Stimulated activated CD8-positive, alpha-beta memory T cell treated with anti-CD3 and anti-CD28 coated beads, Interleukin-12 subunit alpha, Interleukin-12 subunit beta, amount 100 ng/mL, for 4 hours (primary cell): ENCODE results near the gene SIRT4.
A peak's percentile ranks its signal among the peaks of the same experiment; 100 is the strongest.
"Not testable (repeated sequence)": the region's sequence is repeated elsewhere in the genome, so short reads cannot be mapped to it uniquely, and the experiment has no call there.

Experiments
- DNase-seq: peaks from one replicate; pipeline ENCODE4 v3.0.0-alpha.2; 2020; ENCODE audit warnings: low read depth

SIRT4 gene

DNA sequence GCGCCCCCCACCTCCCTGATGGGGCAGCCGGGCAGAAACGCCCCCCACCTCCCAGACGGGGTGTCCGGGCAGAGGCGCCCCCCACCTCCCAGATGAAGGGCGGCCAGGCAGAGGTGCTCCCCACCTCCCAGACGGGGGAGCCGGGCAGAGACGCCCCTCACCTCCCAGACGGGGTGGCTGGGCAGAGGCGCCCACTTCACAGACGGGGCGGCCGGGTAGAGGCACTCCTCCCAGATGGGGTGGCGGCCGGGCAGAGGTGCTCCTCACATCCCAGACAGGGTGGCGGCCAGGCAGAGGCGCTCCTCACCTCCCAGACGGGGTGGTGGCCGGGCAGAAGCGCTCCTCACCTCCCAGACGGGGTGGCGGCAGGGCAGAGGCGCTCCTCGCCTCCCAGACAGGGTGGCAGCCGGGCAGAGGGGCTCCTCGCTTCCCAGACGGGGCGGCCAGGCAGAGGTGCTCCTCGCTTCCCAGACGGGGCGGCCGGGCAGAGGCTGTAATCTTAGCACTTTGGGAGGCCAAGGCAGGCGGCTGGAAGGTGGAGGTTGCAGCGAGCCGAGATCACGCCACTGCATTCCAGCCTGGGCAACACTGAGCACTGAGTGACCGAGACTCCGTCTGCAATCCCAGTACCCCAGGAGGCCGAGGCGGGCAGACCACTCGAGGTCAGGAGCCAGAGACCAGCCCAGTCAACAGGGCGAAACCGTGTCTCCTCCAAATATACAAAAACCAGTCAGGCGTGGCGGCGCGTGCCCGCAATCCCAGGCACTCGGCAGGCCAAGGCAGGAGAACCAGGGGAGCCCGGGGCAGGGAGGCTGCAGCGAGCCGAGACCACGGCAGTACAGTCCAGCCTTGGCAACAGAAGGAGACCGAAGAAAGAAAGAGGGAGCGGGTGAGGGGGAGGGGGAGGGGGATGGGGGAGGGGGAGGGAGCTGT lies 23.7 kb upstream of the SIRT4 start:
- DNase-seq: no peak

DNA sequence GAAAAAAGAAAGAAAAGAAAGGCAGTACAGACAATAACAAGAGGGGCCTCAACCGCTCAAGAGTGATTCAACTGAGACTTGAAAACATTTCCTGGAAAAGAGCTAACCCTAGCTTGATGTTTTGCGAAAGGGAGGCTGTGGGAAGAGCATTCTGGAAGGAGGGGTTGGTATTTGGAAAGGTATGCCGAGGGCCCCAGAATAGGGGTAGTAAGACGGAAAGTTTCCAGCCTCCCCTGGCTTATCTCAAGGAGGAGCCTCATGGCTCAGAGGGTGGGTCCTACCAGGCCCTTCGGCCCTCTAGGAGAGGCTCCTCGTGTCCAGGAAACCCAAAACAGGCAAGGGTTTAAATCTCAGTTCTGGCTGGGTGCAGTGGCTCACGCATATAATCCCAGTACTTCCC lies 18.8 kb upstream of the SIRT4 start:
- no peak for DNase-seq

DNA sequence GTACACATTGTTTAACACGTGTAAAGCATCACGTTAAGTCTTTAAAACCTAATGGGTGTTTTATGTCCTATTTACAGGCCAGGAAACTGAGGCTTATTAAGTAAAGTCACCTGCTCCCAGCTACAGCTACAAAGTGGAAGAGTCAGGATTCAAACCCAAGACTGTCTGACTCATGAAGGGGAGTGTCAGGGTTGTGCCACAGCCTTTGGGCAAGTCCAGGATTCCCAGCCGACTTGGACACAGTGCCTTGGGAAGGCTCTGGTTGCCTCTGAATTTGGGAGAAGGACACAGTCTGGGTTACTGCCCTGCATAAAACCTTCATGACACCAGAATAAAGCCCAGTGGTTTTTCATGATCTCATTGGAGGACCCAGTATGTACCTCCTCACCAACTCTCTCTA lies 17.7 kb upstream of the SIRT4 start:
- DNase-seq: no peak

DNA sequence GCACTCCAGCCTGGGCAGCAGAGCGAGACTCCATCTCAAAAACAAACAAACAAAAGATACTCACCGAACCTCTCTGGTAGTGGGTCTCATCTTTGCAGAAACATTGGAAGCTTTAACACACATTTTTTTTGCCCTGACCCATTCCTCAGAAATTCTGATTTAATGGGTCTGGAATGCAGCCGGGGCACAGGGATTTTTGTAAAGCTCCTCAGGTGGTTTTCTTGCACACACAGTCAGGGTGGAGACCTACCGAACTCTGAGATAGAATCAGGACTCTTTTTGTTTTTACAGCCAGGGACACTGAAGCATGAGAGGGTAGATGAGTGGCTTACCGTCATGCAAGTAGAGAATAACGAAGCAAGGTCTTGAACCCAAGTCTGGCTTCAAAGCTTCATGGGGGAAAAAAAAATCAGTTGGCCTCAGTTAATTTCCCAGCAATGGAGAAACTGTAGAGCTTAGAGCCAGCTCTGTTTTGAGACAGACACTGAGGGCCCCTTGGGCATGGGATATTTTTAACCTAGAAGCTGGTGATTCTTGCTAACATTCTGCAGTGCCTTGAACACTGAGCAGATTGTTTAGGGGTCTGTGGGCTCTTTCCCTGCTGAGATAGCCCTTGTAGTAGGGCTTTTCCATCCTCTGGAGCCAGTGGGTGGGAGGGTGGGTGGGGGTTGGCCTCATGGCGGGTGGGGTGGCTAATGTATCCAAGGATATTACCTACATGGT lies 15.2 kb upstream of the SIRT4 start:
- no peak for DNase-seq

DNA sequence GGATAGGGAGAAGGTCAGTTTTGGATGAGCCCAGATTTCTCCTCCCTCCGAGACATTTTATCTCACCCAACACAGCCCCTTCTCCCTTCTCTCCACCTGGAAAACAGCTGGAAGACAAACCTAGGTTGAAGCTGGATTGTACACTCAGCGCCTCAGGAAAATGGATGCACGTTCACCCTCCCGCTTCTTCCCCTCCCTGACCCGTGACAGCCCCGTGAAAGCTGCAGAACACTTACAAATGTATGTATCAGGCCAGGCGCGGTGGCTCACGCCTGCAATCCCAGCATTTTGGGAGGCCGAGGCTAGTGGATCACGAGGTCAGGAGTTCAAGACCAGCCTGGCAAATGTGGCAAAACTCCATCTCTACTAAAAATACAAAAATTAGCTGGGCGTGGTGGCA lies 14.6 kb upstream of the SIRT4 start:
- no peak for DNase-seq

DNA sequence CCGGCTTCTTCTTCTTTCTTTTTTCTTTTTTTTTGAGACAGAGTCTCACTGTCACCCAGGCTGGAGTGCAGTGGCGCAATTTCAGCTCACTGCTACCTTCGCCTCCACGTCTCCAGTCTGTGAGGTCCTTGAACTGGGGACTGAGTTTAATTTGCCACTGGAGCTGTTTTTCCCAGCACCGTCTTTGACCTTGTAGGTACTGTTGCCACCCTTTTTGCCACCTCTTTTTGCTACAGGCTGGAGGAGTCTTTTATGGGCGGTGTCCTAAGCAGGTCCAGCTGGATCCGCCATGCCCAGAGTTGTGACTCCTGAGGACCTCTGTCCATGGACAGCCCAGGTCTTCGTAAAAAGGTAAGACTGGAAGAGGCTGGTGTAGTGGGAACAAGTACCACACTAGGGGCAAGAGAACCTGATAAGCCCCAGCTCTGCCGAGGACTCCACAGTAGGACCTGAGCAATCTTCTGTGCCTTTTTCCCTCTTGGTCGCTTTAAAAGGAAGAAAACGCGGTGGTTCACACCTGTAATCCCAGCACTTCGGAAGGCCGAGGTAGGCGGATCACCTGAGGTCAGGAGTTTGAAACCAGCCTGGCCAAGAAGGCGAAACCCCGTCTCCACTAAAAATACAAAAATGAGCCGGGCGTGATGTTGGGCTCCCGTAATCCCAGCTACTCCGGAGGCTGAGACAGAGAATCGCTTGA lies 11.4 kb upstream of the SIRT4 start:
- DNase-seq: no peak

DNA sequence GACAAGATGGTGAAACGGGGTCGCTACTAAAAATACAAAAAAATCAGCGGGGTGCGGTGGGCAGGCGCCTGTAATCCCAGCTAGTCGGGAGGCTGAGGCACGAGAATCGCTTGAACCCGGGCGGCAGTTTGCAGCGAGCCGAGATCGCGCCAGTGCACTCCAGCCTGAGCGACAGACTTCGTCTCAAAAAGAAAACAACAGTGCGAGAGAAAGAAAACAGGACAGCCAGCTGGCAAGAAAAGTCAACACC lies 9.8 kb upstream of the SIRT4 start:
- DNase-seq: peak; percentile 5

DNA sequence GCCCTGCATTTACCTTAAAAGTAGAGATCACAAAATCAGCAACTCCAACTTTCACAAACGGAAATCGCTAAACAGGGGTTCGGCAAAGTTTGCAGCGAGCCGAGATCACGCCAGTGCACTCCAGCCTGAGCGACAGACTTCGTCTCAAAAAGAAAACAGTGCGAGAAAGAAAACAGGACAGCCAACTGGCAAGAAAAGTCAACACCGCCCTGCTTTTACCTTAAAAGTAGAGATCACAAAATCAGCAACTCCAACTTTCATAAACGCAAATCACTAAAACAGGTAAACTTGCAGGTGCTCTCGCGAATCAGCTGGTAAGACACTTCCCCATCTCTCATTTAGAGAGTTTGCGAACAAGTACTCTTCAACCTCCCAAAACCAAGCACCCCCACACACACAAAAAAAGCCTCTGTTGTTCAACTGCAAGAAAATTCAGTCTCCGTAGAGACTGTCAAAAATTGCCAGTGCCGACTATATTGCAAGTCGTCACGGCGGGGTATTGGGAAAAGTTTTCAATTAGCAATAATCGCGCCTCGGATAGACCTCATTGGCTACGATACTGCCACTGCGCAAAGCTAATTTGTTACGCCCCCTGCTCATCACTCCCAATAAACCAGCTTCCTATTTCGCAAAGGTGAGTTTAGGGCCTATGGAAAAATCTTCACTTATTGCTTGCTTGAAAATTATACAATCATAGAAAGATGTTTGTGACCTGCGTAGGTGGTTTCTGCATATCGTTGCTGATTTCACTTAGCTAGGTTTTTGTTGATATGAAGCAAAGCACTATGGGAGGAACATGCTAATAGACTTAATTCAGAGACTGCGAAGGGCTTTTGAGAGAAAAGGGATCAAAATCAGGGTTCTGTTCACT lies 9.2 kb upstream of the SIRT4 start, which contains the start of gene RNU4-1:
RNU4-1 (minus strand) TSS at position 577 of the 871 bp plus-strand sequence.
- DNase-seq: peak; percentile 45

DNA sequence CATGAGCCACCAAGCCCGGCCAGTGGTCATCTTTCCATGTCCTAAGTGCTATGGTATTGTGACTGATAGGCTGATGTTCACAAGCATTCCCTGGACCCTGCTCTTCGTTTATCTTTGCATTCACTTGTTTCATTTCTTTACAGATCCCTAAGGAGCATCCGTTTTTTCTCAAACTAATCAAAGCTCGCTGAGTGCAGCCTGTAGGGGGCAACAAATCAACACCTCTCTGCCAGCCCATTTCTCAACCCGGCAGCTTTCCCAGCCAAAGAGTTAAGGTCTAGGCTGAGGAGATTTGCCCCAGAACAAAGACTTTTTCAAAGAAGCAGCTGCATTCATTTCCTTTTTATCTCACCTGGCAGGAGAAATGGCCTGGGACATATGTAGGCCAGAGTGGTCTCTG lies 12.1 kb downstream of the SIRT4 start:
- no peak for DNase-seq

DNA sequence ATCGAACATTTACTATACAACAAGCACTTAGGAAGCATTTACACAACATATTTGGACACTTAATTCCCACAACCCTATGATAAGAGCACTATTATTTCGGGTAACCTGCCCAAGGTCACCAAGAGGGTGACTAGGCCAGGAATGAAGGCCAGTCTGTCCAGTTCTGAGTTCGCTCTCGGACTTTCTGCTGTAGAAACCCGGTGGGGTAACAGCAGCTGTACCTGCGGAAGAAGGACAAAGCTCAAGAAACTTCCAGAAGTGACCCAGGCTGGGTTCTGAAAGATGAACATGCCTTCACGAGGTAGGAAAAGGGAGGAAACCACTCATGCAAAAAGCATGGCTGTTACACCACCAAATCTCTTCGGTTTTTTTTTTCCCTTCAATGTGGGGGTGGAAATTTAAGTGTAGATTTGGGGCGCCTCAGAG lies 14.7 kb downstream of the SIRT4 start:
- no peak for DNase-seq

DNA sequence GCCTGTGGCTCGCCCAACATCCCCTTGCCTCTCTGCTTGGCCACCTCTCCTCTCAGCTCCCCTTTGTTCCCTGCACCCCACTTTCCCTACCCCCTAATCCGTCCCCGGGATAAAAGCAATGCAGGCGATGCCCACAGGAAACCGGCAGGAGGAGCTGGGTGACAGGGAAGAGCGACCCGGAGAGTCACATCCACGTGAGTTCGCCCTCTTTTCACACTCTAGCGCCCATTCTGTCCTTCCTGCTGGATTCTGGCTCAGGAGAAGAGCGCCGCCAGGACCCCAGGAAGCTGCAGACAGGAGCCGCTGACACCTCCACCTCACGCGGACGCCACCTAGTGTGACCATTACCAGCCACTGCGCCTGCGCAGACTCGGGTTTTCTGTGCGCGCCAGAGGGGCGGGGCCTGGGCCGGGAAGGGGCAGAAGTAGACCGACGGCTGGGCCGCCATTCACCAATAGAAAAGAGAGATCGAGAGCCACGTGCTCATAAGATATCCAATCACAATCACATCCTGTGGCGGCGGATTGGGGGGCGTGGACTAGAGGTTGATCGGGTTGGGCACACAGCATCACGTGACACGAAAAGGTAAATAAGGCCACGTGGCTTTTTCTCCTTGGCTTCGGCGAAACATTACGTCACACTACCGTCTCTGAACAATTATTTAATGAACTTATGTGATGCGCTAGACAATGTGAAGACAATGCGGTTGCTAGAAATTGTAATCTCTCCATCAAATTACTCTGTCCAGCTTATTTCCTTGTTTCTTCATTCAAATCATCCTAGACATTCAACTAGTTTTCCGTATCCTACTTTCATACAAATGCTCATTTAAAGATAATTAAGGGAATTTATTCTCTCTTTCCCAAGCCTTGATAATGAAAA lies 15.3 kb downstream of the SIRT4 start:
- DNase-seq: peak; percentile 100

DNA sequence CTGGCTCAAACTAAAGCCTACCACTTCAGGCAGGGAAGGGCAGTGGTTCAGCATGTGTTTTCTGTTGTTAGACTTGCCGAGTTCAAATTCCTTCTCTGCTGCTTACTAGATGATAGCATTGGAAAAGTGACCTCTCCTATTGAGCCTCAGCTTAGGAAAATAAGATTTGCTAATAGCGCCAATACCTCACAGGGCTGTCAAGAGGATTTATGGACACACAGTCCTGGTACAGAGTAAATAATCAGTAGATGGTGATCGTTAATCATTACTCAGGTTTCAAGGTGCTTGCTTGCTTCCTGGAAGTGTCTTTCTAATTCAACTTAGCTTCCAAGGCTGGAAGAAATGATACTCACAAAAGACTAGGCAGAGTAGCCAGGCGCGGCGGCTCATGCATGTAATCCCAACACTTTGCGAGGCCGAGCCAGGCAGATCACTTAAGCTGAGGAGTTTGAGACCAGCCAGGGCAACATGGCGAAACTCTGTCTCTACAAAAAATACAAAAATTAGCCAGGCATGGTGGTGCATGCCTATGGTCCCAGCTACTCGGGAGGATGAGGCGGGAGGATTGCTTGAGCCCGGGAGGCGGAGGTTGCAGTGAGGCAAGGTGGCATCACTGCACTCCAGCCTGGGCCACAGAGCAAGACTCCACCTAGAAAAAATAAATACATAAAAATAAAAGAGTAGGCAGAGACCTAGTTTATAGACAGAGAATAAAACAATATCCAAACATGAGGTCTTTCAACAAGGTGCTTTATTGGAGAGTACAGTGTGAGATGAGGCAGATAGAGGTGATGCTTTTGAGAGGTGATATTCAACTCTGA lies 19.5 kb downstream of the SIRT4 start:
- no peak for DNase-seq

DNA sequence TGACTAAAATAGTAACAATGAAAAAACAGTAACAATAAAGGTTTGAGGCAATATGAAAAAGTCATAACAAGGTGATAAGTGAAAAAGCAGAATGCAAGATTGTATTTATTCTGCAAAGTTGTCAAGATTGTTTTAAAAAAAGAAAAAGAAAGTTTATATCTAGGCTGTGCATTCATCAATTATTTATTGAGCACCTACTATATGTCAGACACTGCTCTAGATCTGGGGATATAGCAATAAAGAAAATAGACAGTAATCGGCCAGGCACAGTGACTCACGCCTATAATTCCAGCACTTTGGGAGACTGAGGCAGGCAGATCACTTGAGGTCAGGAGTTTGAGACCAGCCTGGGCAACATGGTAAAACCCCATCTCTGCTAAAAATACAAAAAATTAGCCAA lies 21.7 kb downstream of the SIRT4 start:
- DNase-seq: no peak

DNA sequence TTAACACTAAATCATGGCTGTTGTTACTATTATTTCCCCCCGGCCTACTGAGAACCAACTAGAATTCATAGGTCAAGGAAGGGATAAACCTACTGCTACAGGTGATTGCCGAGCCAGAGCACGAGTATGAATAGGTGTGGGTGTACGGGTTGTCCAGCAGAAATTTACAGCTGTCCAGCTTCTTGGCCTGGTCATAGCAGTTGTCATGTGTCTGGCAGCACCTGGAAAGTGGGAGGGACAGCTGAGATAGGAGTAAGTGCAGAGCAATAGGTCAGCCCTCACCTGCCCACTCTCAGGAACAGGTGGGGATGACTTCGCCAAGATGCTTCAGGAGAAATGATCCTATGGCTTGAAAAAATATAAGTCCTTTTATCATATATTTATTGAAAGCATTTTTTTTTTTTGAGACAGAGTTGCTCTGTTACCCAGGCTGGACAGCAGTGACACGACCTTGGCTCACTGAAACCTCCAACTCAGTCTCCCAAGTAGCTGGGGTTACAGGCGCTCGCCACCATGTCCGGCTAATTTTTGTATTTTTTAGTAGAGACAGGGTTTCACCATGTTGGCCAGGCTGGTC lies 22.8 kb downstream of the SIRT4 start:
- no peak for DNase-seq

DNA sequence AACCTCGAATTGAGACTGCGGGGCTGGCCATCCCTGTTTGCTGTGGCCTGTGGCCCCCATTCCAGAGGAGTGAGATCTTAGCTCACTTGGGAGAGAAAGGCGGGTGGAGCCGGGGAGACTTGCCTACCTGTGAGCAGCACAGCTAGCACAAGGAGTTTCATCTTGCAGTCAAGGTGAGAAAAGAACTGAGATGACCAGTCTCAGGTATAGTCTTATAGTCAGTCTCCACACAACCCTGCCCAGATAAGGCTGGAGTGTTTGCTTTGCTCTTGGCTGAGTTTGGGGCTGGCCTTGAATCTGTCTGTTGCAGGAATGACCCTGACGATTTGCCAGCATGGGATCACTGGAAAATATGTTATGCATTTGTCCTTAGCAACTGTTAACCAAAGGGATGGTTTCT lies 25.5 kb downstream of the SIRT4 start, which contains the start of gene PLA2G1B:
PLA2G1B (minus strand) TSS at position 187 of the 400 bp plus-strand sequence; CDS start at position 161, 26 bp downstream.
- no peak for DNase-seq

DNA sequence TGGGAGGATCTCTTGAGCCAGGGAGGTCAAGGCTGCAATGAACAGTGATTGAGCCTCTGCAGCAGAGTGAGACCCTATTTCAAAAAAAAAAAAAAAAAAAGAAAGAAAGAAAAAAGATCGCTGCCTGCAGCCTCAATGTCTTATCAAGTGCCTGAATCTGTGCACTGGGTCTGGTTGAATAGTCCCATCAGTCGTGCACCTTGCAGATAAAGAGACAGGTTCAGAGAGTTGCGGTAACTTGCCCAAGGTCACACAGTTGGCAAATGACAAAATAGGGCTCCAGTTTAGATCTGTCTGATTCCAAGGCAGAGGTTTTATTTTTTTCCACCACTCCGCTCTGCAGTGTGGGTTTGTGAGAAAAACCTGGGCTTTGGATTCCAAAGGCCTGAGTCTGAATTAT lies 26.1 kb downstream of the SIRT4 start:
- DNase-seq: no peak

DNA sequence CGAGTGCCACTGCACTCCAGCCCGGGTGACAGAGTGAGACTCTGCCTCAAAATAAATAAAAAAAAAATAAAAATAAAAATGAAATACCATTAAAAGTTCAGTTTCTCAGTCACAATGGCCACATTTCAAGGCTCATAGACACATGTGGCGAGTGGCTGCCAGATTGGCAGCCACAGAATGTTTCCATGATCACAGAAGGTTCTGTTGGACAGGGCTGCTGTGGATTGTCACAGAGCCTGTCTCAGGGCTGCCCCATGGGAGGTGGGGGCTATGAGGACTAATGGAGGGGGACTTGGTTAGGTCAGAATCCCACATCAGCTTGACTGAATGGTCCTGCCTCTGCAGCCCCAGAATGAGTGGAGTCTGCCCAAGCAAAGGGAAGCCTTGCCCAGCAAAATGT lies 29.3 kb downstream of the SIRT4 start:
- DNase-seq: no peak

DNA sequence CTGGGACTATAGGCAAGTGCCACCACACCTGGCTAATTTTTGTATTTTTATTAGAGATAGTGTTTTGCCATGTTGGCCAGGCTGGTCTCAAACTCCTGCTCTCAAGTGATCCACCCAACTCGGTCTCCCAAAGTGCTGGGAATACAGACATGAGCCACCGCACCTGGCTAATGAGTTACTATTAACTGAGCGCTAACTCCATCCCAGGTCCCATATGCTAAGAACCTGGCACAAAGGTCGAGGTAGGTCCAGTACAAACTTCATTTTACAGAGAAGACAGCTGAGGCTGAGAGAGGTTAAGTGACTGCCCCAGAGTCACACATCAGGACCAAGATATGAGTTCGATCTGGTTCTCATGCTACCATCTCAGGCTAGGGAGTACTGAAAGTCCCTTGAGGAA lies 29.9 kb downstream of the SIRT4 start:
- DNase-seq: no peak

DNA sequence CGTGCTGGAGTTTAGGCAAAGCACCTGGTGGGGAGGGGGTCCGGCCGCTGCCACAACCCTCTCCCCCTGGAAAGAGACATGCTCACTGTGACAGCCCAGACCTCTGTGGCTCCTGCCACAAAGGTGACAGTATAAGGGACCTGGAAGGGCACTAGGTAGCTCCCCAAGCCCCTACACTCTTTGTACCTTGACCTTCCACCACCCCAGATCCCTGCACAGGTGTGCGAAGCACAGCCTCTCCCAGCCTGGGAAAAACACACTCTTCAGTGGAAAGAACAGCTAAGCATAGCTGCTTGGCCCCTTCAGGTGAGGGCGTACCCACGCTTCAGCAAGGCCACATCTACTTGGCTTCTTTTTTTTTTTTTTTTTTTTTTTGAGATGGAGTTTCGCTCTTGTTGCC lies 30.4 kb downstream of the SIRT4 start:
- no peak for DNase-seq

DNA sequence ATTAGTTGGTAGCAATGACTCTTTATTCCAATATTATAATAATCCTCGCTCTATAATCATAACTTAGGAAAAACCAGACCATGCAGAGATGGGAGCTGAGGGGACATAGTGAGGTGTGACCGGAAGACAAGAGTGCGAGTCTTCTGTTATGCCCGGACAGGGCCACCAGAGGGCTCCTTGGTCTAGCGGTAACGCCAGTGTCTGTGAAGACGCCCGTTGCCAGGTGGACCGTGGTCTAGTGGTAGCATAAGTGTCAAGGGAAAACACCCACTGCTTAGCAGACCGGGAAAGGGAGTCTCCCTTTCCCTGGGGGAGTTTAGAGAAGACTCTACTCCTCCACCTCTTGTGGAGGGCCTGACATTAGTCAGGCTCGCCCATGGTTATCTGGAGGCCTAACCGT lies 33.3 kb downstream of the SIRT4 start:
- not testable (repeated sequence) for DNase-seq
